GM15510 (cell line): ENCODE measurements around the gene CORO2A.

Experiments used
- POLR2A ChIP-seq: IDR thresholded peaks from 3 replicates; pipeline ENCODE4 v1.6.1; 2011; ENCODE audit warnings: borderline replicate concordance; ENCODE audit not compliant: insufficient read length; ENCODE audit errors: extremely low read depth

CORO2A gene

DNA sequence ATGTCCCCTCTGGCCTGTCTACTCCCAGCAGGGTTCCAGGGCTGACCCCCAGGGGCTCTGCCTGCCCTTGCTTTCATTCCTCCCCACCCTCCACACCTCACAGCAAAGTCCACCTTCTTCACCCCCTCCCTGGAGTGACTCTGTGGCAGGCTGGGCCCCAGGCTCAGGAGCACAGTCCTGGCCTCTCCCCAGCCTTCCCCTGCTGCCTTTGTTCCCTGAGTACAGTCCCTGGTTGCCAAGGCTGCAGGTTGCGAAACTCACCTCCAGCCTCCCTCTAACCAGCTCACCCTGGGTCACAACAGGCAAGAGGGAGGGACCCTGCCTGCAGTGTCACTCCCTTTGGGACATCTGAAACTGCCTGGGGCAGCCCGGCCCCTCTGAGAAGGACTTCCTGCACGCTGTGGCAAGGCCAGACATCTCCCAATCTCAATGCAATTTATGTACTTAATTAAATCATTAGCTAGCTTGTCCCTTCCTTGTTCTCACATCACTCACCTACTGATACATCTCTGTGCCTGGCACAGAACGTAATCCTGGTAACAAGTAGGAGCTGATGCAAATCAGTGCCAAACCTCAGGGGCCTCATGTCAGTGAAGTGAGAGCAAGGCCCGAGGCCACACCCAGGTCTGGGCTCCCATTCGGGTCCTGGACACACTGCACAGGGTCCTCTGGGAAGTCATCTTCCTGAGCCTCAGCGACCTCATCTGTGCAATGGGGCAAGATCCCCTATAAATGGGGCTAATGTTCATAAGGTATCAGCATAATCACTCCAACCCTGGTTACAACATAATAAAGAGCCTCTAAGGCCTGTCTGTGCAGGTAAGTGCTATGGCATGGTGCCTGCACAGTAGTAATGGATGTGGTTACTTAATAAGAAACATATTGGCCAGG, 46.1 kb downstream of the CORO2A start:
- no peak for TF ChIP-seq POLR2A

GRCh38 chr9:98144631-98145030, 47.8 kb downstream of the CORO2A start:
- TF ChIP-seq POLR2A, result no peak

GRCh38 chr9:98144076-98144475, 48.4 kb downstream of the CORO2A start:
- no peak for TF ChIP-seq POLR2A

- TF ChIP-seq POLR2A, result no peak
Measured at GRCh38 chr9:98142925-98143481, 49.4 kb downstream of the CORO2A start.

DNA sequence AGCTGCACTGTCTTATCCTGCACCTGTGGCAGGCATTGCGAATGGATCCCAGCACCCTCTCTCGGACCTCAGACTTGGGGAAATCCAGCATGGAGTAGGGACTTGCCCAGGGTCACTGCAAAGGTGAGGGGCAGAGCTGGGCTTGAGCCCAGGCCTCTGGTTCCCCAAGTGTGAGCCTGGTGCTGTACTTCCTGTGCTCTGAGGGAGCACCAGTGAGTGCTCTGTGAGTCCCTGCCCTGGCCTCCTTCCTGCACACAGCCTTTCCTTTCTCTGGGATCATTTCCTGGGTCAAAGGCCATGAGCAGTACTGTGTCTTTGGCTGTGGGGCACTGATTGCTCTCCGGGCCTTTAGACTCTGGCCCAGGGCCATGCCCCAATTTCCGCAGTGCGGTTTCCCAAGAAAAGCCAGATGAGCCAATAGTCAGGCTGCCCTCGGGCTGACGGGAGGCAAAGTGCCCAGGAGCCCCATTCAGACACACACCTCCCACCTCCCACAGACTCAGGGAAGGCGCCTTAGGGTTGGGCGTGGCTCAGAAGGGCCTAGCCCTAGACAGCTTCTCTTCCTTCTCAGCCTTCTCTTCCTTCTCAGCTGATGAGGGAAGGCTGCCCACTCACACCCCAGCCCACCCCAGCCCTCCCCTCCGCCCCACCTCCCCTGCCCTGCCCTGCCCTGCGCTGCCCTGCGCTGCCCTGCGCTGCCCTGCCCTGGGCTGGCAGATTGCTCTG, 50.1 kb downstream of the CORO2A start:
- no peak for TF ChIP-seq POLR2A

DNA sequence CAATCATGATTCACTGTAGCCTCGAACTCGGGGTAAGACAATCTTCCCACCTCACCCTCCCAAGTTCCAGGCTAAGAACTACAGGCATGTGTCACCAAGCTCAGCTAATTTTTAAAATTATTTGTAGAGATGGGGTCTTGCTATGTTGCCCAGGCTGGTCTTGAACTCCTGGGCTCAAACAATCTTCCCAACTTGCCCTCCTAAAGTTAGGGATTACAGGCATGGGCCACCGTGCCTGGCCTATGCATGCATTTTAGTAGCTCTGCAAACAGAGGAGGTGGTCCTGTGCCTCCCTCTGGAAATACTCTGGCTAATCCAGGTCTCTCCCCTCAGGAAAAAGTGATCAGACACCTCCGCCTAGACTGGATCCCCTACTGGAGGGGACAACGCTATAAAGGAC, 51.9 kb downstream of the CORO2A start:
- TF ChIP-seq POLR2A, result no peak

DNA sequence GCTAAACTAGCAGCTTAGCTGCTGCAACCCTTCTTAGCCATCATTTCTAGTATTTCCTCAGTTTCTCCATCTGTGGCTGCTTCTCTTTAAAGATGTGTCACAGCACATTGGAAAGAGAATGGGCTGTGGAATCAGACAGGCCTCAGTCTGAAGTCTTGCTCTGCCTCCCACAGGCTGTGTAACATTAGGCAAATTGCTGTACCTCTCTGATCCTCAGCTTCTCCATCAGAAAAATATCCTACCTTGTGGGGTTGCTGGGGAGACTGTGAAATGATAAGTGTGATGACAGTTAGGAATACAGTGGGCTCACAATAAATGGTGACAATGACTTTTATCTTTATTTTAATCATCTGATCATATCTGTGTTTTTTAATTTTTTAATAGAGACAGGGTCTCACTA, 55.9 kb downstream of the CORO2A start:
- TF ChIP-seq POLR2A, result no peak

DNA sequence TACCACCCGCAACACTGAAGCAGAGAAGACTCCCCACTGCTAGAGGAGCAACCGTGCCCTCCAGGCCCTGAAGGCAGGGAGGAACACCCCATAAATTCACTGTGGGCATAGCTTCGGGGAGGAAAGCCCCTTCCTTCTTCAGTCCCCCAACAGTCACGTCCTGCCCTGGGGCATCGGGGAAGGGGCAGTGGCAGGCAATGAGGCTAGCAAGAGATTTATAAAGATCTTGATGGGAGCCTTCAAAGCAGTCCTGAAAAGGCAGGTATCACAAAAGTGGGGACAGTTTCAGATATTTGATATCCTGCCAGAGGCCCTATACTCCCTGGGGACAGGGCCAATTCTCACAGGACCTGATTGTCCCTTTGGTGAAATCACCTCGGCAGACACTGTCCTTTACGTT, 56.5 kb downstream of the CORO2A start:
- TF ChIP-seq POLR2A, result no peak

DNA sequence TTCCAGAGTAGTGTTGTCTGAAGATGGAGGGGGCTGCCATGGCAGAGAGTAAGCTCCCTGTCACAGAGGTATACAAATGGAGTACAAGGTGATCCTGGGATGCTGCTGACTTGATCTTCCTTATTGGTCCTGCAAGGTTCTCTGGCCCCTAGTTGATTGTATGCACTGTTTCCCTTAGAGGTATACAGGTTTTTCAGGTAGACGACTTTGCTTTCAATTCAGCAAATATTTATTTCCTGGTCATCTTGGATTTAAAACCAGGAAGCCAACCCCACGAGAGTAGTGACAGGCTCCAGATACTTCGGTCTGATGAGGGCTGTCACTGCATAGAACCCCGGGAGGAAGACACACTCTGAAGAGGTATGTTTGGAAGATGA, 56.9 kb downstream of the CORO2A start:
- no peak for TF ChIP-seq POLR2A

DNA sequence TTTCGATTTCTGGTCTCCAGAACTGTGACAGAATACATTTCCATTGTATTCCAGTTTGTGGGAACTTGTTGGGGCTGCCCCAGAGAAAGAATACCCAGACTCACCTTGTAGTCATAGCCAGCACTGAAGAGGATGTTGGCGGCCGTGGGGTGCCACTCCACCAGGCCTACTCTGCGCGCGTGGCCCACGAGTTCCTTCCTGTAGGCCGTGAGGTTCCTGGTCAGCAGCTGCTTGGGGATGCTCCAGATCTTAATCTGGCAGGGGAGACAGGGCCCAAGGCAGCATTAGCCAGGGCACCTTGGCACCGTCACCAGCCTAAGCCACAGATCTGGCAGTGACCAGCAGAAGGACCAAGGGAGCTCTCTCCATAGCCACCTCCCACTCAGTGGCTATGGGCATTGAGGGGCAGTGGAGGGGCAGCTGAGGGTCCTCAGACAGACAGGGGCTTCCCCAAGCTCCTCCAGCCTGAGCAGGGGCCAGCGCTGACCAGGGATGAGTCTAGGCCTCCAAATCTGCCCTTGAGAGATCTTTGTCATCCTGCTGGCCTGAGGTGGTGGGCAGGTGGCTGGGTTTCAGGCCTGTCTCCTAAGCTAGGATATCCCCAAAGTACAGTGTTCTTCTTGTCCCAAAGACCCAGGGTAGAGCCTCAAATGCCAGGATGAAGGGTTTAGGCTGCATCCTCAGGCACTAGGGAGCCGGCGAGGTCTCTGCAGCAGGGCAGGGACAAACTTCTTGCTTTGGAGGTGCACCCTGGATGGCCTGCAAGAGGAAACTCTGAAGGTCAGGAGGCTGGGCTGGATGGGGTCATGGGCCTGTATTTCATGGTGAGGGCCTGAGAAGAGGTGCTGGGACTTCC, 57.5 kb downstream of the CORO2A start:
- no peak for TF ChIP-seq POLR2A

GRCh38 chr9:98132806-98133631, 59.4 kb downstream of the CORO2A start:
- TF ChIP-seq POLR2A, result no peak

DNA sequence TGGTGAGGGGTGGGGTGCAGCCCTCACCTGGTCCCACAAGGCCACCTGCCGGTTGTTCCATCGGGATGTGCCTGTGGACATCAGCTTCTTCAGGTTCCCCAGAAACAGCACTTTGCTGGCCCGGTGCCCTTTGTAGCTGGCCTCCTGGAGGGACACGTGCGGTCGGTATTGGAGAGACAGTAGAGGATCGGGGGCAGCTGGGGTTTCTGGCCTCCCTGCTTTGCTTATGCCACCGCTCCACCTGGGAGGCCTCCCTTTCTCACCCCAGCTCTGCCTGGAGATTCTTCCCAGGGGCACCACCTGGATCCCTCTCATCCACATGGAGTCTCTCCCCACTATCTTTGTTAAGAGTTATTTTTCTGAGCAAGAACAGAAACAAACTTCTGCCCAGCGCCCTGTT, 60.3 kb downstream of the CORO2A start:
- no peak for TF ChIP-seq POLR2A

DNA sequence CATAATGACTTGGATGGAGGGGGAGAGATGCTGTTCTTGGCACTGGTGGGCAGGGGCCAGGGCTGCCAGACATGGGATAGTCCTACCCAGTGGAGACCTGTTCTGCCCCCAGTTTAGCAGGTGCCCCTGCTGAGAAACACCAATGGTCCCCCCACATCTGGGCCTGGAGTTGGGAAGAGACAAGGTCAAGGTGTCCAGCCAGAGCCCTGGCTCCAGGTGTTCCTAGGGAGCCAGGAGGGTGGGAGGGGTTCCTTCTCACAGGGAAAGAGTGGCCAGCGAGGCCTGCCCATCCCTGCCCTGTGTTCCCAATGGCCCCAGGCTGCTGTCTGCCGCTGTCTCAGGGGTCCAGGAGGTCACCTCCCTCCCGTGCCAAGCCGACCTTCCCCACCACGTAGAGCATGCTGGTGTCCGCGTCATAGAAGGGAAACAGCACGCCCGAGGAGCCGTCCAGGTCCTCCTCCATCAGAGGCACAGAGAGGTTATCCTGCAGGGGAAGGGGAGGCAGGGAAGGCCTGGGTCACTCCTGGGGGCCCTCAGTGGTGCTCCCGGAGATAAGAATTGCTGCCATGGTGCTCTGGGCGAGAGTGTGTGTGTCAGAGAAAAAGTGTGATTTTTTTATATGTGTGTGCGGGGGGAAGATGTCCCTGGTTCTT, 61.7 kb downstream of the CORO2A start:
- TF ChIP-seq POLR2A, result no peak
